OCI-LY3 (cell line): ENCODE measurements around the gene KCNG4.

Experiments
- H2AFZ ChIP-seq: fragments of 200-600, 300-600 bp; shearing (Covaris generic); 2 replicates; pipeline ENCODE4 v1.6.0; 2014; ENCODE audit warnings: antibody characterized with exemption, low read depth, low read length
- H3K27ac ChIP-seq: fragments of 200-600, 300-600 bp; sonication (generic); 2 replicates; pipeline ENCODE4 v1.5.1; 2014; ENCODE audit warnings: mild to moderate bottlenecking, low read length, moderate library complexity, mixed read lengths
- H3K27me3 ChIP-seq: fragments of 200-600, 300-600 bp; sonication (generic); 2 replicates; pipeline ENCODE4 v1.6.1; 2014; ENCODE audit warnings: low read depth, low read length, mixed read lengths
- H3K36me3 ChIP-seq: fragments of 200-600, 300-600 bp; sonication (generic); replicated peaks from 2 replicates; pipeline ENCODE3; 2014; ENCODE audit warnings: low read depth, low read length, mixed read lengths
- H3K4me1 ChIP-seq: fragments of 300-600, 200-600 bp; sonication (generic); 2 replicates; pipeline ENCODE4 v1.6.1; 2014; ENCODE audit warnings: low read length, mixed read lengths
- H3K4me2 ChIP-seq: fragments of 200-600, 300-600 bp; sonication (generic); 2 replicates; pipeline ENCODE4 v1.6.1; 2014; ENCODE audit warnings: low read length, mixed read lengths
- H3K4me3 ChIP-seq: fragments of 300-600, 200-600 bp; sonication (generic); 2 replicates; pipeline ENCODE4 v1.5.1; 2014; ENCODE audit warnings: antibody characterized with exemption, mild to moderate bottlenecking, low read length, moderate library complexity
- H3K79me2 ChIP-seq: fragments of 300-600, 200-600 bp; shearing (Covaris generic); 2 replicates; pipeline ENCODE4 v1.6.1; 2014; ENCODE audit warnings: mild to moderate bottlenecking, low read length, mixed read lengths
- H3K9ac ChIP-seq: fragments of 300-600, 200-600 bp; shearing (Covaris generic); 2 replicates; pipeline ENCODE4 v1.6.0; 2014; ENCODE audit warnings: mild to moderate bottlenecking, low read length, moderate library complexity
- H3K9me3 ChIP-seq: fragments of 200-600, 300-600 bp; shearing (Covaris generic); 2 replicates; pipeline ENCODE4 v1.6.1; 2014; ENCODE audit warnings: low read length, mixed read lengths; ENCODE audit not compliant: insufficient read depth
- H4K20me1 ChIP-seq: fragments of 200-600, 300-600 bp; sonication (generic); 2 replicates; pipeline ENCODE4 v1.6.1; 2016; ENCODE audit warnings: low read length, mixed read lengths; ENCODE audit not compliant: insufficient read depth
- CTCF ChIP-seq: fragments of 200-600, 300-600 bp; sonication (generic); IDR thresholded peaks from 2 replicates; pipeline ENCODE4 v1.5.1; 2014; ENCODE audit warnings: antibody characterized with exemption, low read length, low read depth
- EZH2phosphoT487 ChIP-seq: fragments of 200-600 bp; shearing (Covaris generic); IDR thresholded peaks from 2 replicates; pipeline ENCODE4 v1.6.1; 2018; ENCODE audit warnings: antibody characterized with exemption, mixed run types, low read depth

The KCNG4 gene

DNA sequence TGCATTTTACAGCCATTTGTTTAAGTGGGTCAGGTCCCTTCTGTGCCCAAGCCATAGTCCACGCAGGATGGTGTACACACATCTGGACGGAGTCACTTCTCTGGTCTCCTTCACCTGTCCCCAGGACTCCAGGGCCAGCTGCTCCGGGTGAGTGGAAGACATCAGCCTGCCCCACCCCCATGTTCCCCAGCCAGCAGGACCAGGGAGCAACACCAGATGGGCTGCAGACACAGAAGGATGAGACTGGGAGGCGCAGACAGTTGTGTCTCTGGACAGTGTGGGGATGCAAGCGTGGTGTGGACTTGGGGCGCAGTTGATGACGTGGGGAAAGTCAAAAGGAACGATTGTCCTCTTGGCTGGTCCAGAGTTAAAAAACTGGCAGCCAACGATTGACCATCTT is 30.3 kb upstream of the KCNG4 start:
- no peak for TF ChIP-seq EZH2phosphoT487
- no peak for TF ChIP-seq CTCF
- Histone ChIP-seq H3K9me3 (no peaks in the 10 kb centered on the region), H2AFZ (no peak overlapping the region), H3K4me3 (no peak overlapping the region), H3K4me1 (no peaks in the 10 kb centered on the region), H3K9ac (no peak overlapping the region), H3K79me2 (no peaks in the 10 kb centered on the region), H4K20me1 (no peaks in the 10 kb centered on the region), H3K4me2 (no peak overlapping the region), H3K36me3 (no peaks in the 10 kb centered on the region), H3K27ac (no peak overlapping the region), H3K27me3 (peaks cover 29% of the 10 kb centered on the region)

DNA sequence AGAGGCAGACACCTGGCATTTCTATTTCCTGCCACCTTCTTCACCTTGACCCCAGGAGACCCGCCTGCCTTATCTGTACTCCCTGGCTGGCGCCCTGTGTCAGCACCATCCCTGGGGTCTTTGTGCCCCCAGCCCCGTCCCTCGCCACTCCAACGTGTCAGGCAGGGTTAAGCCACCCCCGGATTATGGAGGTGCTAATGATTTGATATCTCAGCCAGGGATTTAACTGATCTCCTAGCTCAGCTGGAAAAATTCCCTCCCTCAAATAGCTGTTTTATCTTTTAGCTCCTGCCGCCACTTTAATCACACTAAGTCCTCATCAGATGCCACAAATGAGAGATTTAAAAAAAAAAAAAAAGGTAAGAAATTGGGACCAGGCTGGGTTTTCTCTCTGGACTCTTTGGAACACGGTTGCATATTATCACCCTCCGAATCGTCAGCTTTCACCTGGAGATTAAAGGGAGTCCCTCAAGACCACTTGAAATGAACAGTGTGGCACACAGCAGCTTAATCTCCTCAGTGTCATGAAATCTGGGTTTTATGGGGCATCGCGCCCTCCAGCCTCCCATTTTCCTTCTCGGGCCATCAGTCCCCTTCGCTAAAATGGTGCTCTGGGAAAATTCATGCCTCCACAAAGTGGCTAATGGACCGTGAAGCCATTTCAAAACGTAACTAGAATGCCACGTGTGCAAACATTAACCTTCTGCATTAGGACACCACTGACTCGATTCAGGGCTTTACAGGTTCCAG is 28.7 kb upstream of the KCNG4 start:
- H3K36me3 ChIP-seq, result no peaks in the 10 kb centered on the region
- H3K4me2 ChIP-seq, result no peak overlapping the region
- no peaks in the 10 kb centered on the region for H3K9me3 ChIP-seq
- H3K27ac ChIP-seq, result no peak overlapping the region
- peaks cover 25% of the 10 kb centered on the region; the same call in 1 of the 2 replicates for H3K27me3 ChIP-seq
- H4K20me1 ChIP-seq, result no peaks in the 10 kb centered on the region
- TF ChIP-seq EZH2phosphoT487, result no peak
- no peak for TF ChIP-seq CTCF
- no peaks in the 10 kb centered on the region for H3K79me2 ChIP-seq
- H2AFZ ChIP-seq, result no peak overlapping the region
- no peaks in the 10 kb centered on the region for H3K4me1 ChIP-seq
- H3K9ac ChIP-seq, result no peak overlapping the region
- H3K4me3 ChIP-seq, result no peak overlapping the region

GRCh38 chr16:84267380-84267779 is 27.6 kb upstream of the KCNG4 start:
- TF ChIP-seq EZH2phosphoT487, result no peak
- no peak for TF ChIP-seq CTCF
- Histone ChIP-seq H3K9me3 (no peaks in the 10 kb centered on the region), H3K9ac (no peak overlapping the region)

GRCh38 chr16:84266451-84266850 is 26.6 kb upstream of the KCNG4 start:
- no peaks in the 10 kb centered on the region for H3K9me3 ChIP-seq
- H3K4me2 ChIP-seq, result peak overlapping the region; percentile 47
- H3K27ac ChIP-seq, result no peak overlapping the region
- H3K27me3 ChIP-seq, result peaks cover 13% of the 10 kb centered on the region; the same call in 1 of the 2 replicates
- no peak overlapping the region for H3K9ac ChIP-seq
- H3K36me3 ChIP-seq, result no peaks in the 10 kb centered on the region
- no peaks in the 10 kb centered on the region for H4K20me1 ChIP-seq
- no peaks in the 10 kb centered on the region for H3K79me2 ChIP-seq
- no peak for TF ChIP-seq EZH2phosphoT487
- no peak for TF ChIP-seq CTCF
- H3K4me3 ChIP-seq, result peak overlapping the region; percentile 45
- H2AFZ ChIP-seq, result peak overlapping the region; percentile 89
- H3K4me1 ChIP-seq, result no peaks in the 10 kb centered on the region

More at GRCh38 chr16:84267380-84267779, 27.6 kb upstream of the KCNG4 start:
- H3K79me2 ChIP-seq, result no peaks in the 10 kb centered on the region
- H3K4me3 ChIP-seq, result no peak overlapping the region
- H4K20me1 ChIP-seq, result no peaks in the 10 kb centered on the region
- no peaks in the 10 kb centered on the region for H3K4me1 ChIP-seq
- H3K27me3 ChIP-seq, result peaks cover 17% of the 10 kb centered on the region; the same call in 1 of the 2 replicates
- no peak overlapping the region for H3K27ac ChIP-seq
- no peak overlapping the region for H3K4me2 ChIP-seq
- H3K36me3 ChIP-seq, result no peaks in the 10 kb centered on the region
- no peak overlapping the region for H2AFZ ChIP-seq
